Peyer's patch (tissue), 4 donors: ENCODE measurements around the gene NBAS.

Experiments
- CTCF ChIP-seq, 6 experiments: fragments of 450-650 bp in 4 of 6; fragments of 200-600 bp in 2 of 6; sonication (generic) in 1 of 6; IDR thresholded peaks; one replicate each; pipeline ENCODE4 v1.5.1; 2017 to 2019; ENCODE audit warnings: antibody characterized with exemption in 6 of 6, mild to moderate bottlenecking in 3 of 6, moderate library complexity in 1 of 6
- POLR2A ChIP-seq, 2 donors: fragments of 450-650 bp; IDR thresholded peaks; one replicate each; pipeline ENCODE4 v1.5.1; 2017; ENCODE audit warnings: antibody characterized with exemption in 2 of 2, mild to moderate bottlenecking in 2 of 2, moderate library complexity in 2 of 2

DNA sequence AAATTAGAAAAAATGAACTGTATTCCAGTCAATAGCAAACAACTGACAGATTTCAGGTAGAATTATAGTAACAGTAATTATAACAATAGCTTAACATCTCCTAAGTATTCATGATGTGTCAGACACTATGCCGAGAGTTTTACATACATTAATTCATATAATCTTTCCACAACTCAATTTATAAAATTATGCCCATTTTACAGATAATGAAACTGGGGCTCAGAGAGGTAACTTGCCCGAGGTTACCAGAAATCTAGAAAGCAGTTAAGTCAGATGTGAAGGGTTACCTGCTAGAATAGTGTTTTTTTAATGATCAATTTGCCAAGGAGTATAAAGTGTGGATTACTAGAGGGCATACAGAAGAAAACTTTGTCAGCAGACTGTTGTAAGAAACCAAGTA is 12.2 kb downstream of the NBAS start:
- TF ChIP-seq CTCF (IDR thresholded peaks at IDR 0.05) (no peak), POLR2A (IDR thresholded peaks at IDR 0.05) (no peak)
